RWPE1 (cell line): ENCODE measurements around the gene RASSF5.
A peak's percentile ranks its signal among the peaks of the same experiment; 100 is the strongest.
"Not testable (repeated sequence)": the region's sequence is repeated elsewhere in the genome, so short reads cannot be mapped to it uniquely, and the experiment has no call there.

Source experiments
- CTCF ChIA-PET: fragments of 350-600 bp; sonication (Branson Sonifier 250); formaldehyde crosslinking; extraction: SDS; loops from one replicate; lab custom pipeline; 2021; lab: Yijun Ruan, JAX
- POLR2A ChIA-PET: fragments of 400-600 bp; formaldehyde crosslinking; extraction: SDS; loops from one replicate; lab custom pipeline; 2020; ENCODE audit warnings: antibody characterized with exemption; ENCODE audit not compliant: low non-redundant PET; lab: Yijun Ruan, JAX
- DNase-seq: peaks from one replicate; pipeline ENCODE4 v3.0.0; 2012; ENCODE audit warnings: low spot score
- H3K27ac ChIP-seq: fragments of 450-650 bp; 2 replicates; pipeline ENCODE4 v1.5.1; 2017
- TF ChIP-seq, protein P1 (sequence below): fragments of 450-650 bp; conservative IDR thresholded peaks from 2 replicates; pipeline ENCODE4 v1.5.1; 2017; ENCODE audit warnings: low read depth, mild to moderate bottlenecking

Gene RASSF5

DNA sequence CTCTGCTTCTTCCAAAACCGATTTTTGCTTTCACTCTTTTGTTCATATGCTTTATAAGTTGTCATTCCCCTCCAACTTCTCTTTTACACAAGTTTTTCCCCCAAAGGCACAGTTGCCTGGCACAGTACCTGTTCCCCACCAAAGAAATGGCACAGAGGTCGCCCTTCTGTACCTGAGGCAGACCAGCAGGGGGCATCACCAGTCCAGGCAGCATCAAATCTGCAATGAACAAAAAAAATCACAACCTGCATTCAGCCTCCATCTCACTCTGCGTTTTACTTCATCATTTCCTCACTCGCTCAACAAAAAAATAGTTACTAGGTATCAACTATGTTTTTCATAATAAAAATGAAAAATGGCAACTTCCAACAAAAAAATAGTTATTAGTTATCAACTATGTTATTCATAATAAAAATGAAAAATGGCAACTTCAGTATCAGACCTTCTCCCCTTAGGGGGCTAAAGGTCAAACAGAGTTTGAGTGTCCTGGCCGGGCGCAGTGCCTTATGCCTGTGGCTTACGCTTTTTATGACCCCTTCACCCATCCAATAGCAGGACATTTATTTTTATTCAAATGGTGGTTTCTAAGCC is 100.9 kb downstream of the RASSF5 start:
- ChIA-PET CTCF (interaction anchor here (0.6 to 2.7 kb wide), 12 partner anchors 9 to 374 kb away, joined by 3 to 11 read pairs (median 4); no protein-coding TSS in a partner anchor), POLR2A (no interaction called here)

DNA sequence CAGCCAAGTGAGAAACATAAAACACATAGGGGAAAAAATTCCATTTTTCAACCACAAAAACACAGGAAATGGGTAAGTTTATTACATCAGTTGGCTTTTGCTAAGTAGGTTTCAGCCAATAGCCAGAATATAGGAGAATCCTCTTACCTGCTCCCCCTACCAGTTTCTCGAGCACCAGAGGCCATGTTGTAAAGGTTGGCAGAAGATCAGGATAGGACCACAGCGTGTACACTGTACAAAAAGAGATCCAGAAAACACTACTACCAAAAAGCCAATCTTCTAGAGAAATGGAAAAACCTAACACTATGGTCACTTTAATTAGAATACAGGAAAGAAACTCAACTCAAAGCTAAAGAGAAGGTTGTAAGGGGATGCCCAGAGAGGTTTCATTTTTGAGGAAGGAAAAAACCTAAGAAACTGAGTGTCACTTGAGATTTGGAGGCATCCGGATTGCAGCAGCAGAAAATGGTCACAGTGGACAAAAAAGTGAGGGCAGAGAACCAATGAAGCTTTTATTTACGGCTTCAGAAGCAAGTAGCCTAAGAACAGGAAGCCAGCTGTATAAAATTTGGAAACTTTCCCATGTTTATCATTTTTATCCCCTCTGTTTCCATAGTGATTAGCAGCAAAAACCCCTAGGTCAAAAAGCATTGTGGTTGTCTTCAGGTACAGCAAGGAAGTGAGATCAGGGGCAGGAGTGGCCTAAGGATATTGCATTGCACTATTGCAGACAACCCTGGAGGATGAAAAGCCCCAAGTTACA is 102.1 kb downstream of the RASSF5 start:
- CTCF ChIA-PET = interaction anchor here (0.6 to 2.7 kb wide), 16 partner anchors 18 to 396 kb away, joined by 3 to 11 read pairs (median 4); no protein-coding TSS in a partner anchor
- POLR2A ChIA-PET = interaction anchor here (0.6 to 1.4 kb wide), 2 partner anchors 26 to 132 kb away, joined by 3 to 4 read pairs; partner anchors contain the start of gene DYRK3
- no peak overlapping the region for H3K27ac ChIP-seq
- DNase-seq = no peak
- TF ChIP-seq, protein P1, sequence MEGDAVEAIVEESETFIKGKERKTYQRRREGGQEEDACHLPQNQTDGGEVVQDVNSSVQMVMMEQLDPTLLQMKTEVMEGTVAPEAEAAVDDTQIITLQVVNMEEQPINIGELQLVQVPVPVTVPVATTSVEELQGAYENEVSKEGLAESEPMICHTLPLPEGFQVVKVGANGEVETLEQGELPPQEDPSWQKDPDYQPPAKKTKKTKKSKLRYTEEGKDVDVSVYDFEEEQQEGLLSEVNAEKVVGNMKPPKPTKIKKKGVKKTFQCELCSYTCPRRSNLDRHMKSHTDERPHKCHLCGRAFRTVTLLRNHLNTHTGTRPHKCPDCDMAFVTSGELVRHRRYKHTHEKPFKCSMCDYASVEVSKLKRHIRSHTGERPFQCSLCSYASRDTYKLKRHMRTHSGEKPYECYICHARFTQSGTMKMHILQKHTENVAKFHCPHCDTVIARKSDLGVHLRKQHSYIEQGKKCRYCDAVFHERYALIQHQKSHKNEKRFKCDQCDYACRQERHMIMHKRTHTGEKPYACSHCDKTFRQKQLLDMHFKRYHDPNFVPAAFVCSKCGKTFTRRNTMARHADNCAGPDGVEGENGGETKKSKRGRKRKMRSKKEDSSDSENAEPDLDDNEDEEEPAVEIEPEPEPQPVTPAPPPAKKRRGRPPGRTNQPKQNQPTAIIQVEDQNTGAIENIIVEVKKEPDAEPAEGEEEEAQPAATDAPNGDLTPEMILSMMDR = no peak

More for the DNA sequence above, 100.9 kb downstream of the RASSF5 start:
- TF ChIP-seq, protein P1 = peak; percentile 87
- DNase-seq = no peak
- H3K27ac ChIP-seq = no peak overlapping the region

DNA sequence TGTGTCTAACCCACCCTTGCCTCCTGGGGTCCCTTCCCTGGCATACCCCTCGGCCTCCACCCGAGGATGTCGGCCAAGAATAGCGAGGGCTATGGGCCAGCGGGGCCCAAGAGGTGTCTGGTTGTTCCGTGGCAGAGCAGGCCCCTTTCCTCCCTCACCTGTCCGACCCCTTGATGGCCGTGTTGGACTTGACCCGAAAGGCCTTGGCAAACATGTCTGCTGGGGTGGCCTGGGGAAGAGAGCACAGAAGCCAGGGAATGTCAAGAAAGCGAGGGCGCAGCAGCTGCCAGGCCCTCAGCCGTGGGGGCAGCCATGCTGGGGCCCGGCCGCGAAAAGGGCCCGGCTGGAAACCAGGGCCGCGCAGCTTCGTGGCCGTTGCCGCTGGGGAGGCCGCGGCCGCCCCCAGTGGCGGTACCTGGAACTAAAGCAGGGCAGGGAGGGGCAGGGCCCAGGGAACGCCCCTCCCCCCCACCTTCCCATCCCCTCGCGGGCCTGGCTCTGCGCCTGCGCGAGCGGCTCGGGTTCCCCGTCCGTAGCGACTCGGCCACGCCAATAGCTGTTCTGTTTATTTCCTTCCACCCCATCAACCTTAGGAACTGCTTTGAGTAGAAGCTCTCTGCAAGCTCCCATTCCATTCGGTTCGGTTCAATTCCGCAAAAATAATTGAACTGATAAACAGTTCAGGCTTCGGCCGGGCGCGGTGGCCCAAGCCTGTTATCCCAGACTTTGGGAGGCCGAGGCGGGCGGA is 105.0 kb downstream of the RASSF5 start, which contains the start of gene EIF2D:
Gene EIF2D (minus strand): TSS at position 337 of the 748 bp plus-strand sequence. CDS start 123 bp downstream, at position 214.
- POLR2A ChIA-PET = interaction anchor here (0.6 to 1.2 kb wide), 8 partner anchors 9 to 1501 kb away, joined by 3 to 10 read pairs (median 4); partner anchors contain the start of gene DYRK3
- CTCF ChIA-PET = interaction anchor here (0.5 to 2.7 kb wide), 40 partner anchors 9 to 1291 kb away, joined by 3 to 29 read pairs (median 4); partner anchors contain the start of genes DYRK3, NUAK2 and RASSF5
- TF ChIP-seq, protein P1 = peak; percentile 95
- H3K27ac ChIP-seq = peak within 1 kb of the TSS; percentile 75
- DNase-seq = peak; percentile 100

DNA sequence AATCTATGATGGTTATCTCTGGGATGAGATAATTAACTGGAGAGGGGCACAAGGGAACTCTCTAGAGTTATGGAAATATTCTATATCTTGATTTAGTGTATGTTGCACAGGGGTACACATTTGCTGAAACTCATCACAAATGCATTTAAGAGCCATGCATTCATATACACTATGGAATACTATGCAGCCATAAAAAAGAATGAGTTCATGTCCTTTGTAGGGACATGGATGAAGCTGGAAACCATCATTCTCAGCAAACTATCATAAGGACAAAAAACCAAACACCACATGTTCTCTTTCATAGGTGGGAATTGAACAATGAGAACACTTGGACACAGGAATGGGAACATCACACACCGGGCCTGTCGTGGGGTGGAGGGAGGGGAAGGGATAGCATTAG is 119.1 kb downstream of the RASSF5 start:
- H3K27ac ChIP-seq, POLR2A ChIA-PET, DNase-seq: not testable (repeated sequence)
- CTCF ChIA-PET = interaction anchor here (0.6 to 0.8 kb wide), 2 partner anchors 14 to 285 kb away, joined by 4 to 5 read pairs; partner anchors contain the start of gene EIF2D

DNA sequence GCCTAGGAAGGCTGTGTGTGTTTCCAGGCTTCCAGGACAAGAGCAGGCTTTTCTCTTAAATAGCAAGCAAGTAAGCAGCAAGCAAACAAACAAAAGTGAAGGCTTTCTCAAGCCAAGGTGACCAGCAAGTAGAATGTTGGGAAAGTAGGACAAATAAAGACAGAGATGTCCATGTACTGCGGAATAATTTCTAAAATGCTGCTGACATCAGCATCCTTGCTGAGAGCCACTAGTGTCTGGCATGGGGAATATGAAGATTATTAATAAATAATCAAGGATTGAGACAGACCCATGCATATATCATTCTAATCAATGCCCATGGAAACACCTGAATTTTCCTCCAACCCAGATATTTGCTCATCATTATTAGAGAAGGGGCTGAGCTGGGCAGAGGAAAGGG is 121.6 kb downstream of the RASSF5 start:
- POLR2A ChIA-PET = no interaction called here
- DNase-seq = no peak
- TF ChIP-seq, protein P1 = no peak
- CTCF ChIA-PET = interaction anchor here (0.5 to 1.2 kb wide), 4 partner anchors 35 to 626 kb away, joined by 3 to 8 read pairs (median 4); partner anchors contain the start of gene RAB7B
- H3K27ac ChIP-seq = no peak overlapping the region

DNA sequence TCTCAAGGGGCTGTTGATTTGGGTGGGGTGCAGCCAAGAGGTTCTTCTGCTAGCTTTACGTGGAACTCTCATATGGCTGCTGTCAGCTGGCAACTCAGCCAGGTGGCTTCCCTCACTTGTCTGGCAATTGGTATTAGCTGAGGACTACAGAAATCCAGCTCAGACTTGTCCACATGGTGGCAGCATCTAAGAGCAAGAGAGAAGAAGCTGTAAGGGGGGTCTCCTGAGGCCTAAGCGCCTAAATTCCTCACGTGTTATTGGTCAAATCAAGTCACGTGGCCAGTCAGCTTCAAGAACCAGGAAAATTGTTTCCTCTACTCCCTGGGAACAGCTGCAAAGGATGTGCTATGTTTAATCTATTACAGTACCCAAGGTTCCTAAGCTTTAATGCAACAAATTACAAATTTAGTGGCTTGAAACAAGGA is 123.8 kb downstream of the RASSF5 start:
- TF ChIP-seq, protein P1 = no peak; the same call in 1 of the 2 replicates
- ChIA-PET POLR2A (no interaction called here), CTCF (interaction anchor here (0.9 to 1.4 kb wide), 11 partner anchors 10 to 270 kb away, joined by 3 to 23 read pairs (median 3); partner anchors contain the start of gene EIF2D)
- peak; percentile 52 for DNase-seq
- no peak overlapping the region for H3K27ac ChIP-seq
